ENCODE data around the gene KCNK15. TPM values are rescaled to one million over a fixed set of nuclear protein-coding genes. Genes with fewer than 3 reads are reported as not detected.

Gene KCNK15
- total and polyA plus RNA-seq, 9 of the 15 experiments (the other 6 are each of a cell fraction or from before 2014, with no cell fraction given): 0.03 to 0.30 (median 0.17) TPM; not detected in 5

DNA sequence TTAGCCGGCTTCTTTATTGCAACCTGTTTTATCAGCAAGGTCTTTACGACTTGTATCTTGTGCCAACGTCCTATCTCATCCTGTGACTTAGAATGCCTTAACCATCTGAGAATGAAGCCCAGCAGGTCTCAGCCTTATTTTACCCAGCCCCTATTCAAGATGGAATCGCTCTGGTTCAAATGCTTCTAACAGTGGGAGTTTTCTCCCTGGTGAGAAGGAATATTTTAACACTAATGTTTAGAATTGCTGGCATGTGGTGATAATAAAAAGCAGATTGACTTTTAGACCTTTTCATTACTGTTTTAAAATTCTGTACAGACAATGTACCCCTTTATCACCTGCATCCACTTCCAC lies 9.9 kb upstream of the KCNK15 start (continued):
- TF ChIP-seq ZNF668 (CRISPR knock-in tag; IDR thresholded peaks at IDR 0.05): no peak
- no peak for TF ChIP-seq IRF9 (tag; IDR thresholded peaks at IDR 0.05)
- TF ChIP-seq KAT8 (IDR thresholded peaks at IDR 0.05; ENCODE audit: low read depth): no peak
- no peak for TF ChIP-seq ZNF507 (tag; conservative IDR thresholded peaks at IDR 0.05)
- TF ChIP-seq, protein P1, sequence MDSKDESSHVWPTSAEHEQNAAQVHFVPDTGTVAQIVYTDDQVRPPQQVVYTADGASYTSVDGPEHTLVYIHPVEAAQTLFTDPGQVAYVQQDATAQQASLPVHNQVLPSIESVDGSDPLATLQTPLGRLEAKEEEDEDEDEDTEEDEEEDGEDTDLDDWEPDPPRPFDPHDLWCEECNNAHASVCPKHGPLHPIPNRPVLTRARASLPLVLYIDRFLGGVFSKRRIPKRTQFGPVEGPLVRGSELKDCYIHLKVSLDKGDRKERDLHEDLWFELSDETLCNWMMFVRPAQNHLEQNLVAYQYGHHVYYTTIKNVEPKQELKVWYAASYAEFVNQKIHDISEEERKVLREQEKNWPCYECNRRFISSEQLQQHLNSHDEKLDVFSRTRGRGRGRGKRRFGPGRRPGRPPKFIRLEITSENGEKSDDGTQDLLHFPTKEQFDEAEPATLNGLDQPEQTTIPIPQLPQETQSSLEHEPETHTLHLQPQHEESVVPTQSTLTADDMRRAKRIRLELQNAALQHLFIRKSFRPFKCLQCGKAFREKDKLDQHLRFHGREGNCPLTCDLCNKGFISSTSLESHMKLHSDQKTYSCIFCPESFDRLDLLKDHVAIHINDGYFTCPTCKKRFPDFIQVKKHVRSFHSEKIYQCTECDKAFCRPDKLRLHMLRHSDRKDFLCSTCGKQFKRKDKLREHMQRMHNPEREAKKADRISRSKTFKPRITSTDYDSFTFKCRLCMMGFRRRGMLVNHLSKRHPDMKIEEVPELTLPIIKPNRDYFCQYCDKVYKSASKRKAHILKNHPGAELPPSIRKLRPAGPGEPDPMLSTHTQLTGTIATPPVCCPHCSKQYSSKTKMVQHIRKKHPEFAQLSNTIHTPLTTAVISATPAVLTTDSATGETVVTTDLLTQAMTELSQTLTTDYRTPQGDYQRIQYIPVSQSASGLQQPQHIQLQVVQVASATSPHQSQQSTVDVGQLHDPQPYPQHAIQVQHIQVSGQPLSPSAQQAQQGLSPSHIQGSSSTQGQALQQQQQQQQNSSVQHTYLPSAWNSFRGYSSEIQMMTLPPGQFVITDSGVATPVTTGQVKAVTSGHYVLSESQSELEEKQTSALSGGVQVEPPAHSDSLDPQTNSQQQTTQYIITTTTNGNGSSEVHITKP (IDR thresholded peaks at IDR 0.05; ENCODE audit: partially characterized antibody): no peak
- TF ChIP-seq MYC (IDR thresholded peaks at IDR 0.05; ENCODE audit: low read depth, low read length): no peak
- no peak for TF ChIP-seq MYC (CRISPR knock-in tag; IDR thresholded peaks at IDR 0.05; ENCODE audit: borderline replicate concordance, low read depth)
- 0 out of 2 replicates have a peak, but pooled peaks have one; percentile 14 for TF ChIP-seq STAT5B (CRISPR knock-in tag; IDR thresholded peaks at IDR 0.05)
- no peak for TF ChIP-seq SETDB1 (IDR thresholded peaks at IDR 0.05; ENCODE audit: low read length)
- peak; percentile 48; the same call in 1 of the 2 replicates for TF ChIP-seq KLF6 (CRISPR knock-in tag; IDR thresholded peaks at IDR 0.05; ENCODE audit: borderline replicate concordance)
- no peak for TF ChIP-seq SRSF9 (IDR thresholded peaks at IDR 0.05; ENCODE audit: borderline replicate concordance, low read depth, low read length)
